ENCODE results near the gene PAQR4. TPM values are rescaled to one million over a fixed set of nuclear protein-coding genes. Genes with fewer than 3 reads are reported as not detected.

PAQR4 gene
- total RNA-seq, 4 donors from 2014 or later: 2.8 to 5.6 (median 3.3) TPM

GRCh38 chr16:2987286-2987685 is 18.1 kb downstream of the PAQR4 start:
- 88 to 89% methylated on average over 7 to 8 of the region's 9 CpGs for WGBS, 2 donors
- no peak overlapping the region for H3K4me3 ChIP-seq (replicated peaks in 1 of 3)
- H3K4me1 ChIP-seq: peaks cover 3 to 10% of the 10 kb centered on the region in 2 donors
- H3K27ac ChIP-seq: no peak overlapping the region
- intact Hi-C loops (cut with DNase I): no loop called here
- H3K27me3 ChIP-seq: no peaks in the 10 kb centered on the region
- H3K36me3 ChIP-seq: no peaks in the 10 kb centered on the region
- TF ChIP-seq CTCF (IDR thresholded peaks at IDR 0.05) (no peak), POLR2A (IDR thresholded peaks at IDR 0.05) (no peak)
- no peak for DNase-seq
- H3K9me3 ChIP-seq: no peaks in the 10 kb centered on the region

DNA sequence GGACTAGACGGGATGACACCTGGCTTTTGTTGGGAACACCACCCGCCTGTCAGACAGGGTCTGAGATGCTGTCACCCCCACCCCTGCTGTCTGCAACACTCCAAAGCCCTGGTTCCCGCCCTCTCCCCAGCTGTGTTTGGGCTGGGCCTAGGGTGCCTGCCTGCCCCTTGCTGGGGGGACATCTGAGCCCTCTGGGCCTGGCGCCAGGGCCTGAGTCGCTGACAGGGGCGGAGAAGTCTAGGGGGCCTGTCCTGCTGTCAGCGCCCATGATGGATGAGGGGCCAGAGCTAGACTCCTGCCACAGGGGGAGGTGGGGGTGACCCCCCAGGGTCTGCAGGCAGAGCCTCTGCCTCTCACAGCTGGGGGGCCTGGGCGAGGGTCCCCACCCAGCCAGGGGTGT is 18.7 kb downstream of the PAQR4 start:
- no peak for DNase-seq
- intact Hi-C loops (cut with DNase I): no loop called here
- TF ChIP-seq POLR2A (IDR thresholded peaks at IDR 0.05): no peak
- TF ChIP-seq CTCF (IDR thresholded peaks at IDR 0.05): no peak

GRCh38 chr16:2988590-2989099 is 19.5 kb downstream of the PAQR4 start:
- Histone ChIP-seq H3K36me3 (no peaks in the 10 kb centered on the region), H3K27ac (no peak overlapping the region), H3K4me1 (peaks cover 3 to 5% of the 10 kb centered on the region in 2 donors), H3K9me3 (no peaks in the 10 kb centered on the region), H3K27me3 (no peaks in the 10 kb centered on the region), H3K4me3 (replicated peaks in 1 of 3) (no peak overlapping the region)
- no peak for DNase-seq
- TF ChIP-seq CTCF (IDR thresholded peaks at IDR 0.05): no peak
- TF ChIP-seq POLR2A (IDR thresholded peaks at IDR 0.05): no peak
- intact Hi-C loops (cut with DNase I): no loop called here
- 40% methylated on average over 5 of the region's 8 CpGs for WGBS, 2 donors

More for the DNA sequence above, 18.7 kb downstream of the PAQR4 start:
- H3K4me3 ChIP-seq (replicated peaks in 1 of 3): no peak overlapping the region
- no peaks in the 10 kb centered on the region for H3K9me3 ChIP-seq
- 73 to 75% methylated on average over 3 to 8 of the region's 8 CpGs for WGBS, 2 donors
- H3K4me1 ChIP-seq: peaks cover 3 to 10% of the 10 kb centered on the region in 2 donors
- no peaks in the 10 kb centered on the region for H3K36me3 ChIP-seq
- H3K27me3 ChIP-seq: no peaks in the 10 kb centered on the region
- H3K27ac ChIP-seq: no peak overlapping the region

DNA sequence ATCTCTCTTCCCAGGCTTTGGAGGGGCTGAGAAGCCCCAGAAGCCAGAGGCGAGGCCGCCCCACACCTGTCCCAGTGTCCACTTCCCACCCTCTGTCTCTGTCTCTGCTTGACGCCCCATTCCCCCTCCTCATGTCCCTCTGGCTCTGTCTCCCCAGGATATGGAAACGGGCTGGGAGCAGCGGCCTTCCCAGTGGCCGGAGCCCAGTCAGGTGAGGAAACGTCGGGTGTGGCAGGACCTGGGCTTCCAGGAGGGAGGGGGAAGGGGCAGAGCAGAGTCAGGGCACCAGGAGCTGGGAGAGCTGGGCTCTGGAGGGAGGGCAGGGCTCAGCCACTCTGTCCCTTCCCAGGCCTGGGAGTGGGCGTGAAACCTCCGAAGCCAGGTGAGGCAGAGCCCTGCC is 21.7 kb downstream of the PAQR4 start:
- Histone ChIP-seq H3K36me3 (no peaks in the 10 kb centered on the region), H3K27ac (no peak overlapping the region), H3K27me3 (no peaks in the 10 kb centered on the region), H3K4me1 (no peaks in the 10 kb centered on the region), H3K4me3 (replicated peaks in 1 of 3) (no peak overlapping the region), H3K9me3 (no peaks in the 10 kb centered on the region)
- TF ChIP-seq CTCF (IDR thresholded peaks at IDR 0.05) (no peak), POLR2A (IDR thresholded peaks at IDR 0.05) (no peak)
- DNase-seq: no peak
- 69 to 80% methylated on average over 6 to 10 of the region's 10 CpGs for WGBS, 2 donors
- intact Hi-C loops (cut with DNase I): no loop called here

- Histone ChIP-seq H3K36me3 (no peaks in the 10 kb centered on the region), H3K4me3 (replicated peaks in 1 of 3) (no peak overlapping the region), H3K27ac (no peak overlapping the region), H3K9me3 (no peaks in the 10 kb centered on the region), H3K4me1 (no peaks in the 10 kb centered on the region), H3K27me3 (no peaks in the 10 kb centered on the region)
- 85 to 89% methylated on average over 11 to 12 of the region's 12 CpGs for WGBS, 2 donors
- no peak for DNase-seq
- intact Hi-C loops (cut with DNase I): no loop called here
- TF ChIP-seq POLR2A (IDR thresholded peaks at IDR 0.05) (no peak), CTCF (IDR thresholded peaks at IDR 0.05) (no peak)
Measured at GRCh38 chr16:2991566-2992261, 22.6 kb downstream of the PAQR4 start.
